H9 (cell line): ENCODE measurements around the gene DPP10. TPM values are rescaled to one million over a fixed set of nuclear protein-coding genes. Genes with fewer than 3 reads are reported as not detected.

Experiments used
- DNase-seq: peaks from one replicate; pipeline ENCODE4 v3.0.0-alpha.2; 2017
- H2AFZ ChIP-seq: one replicate; pipeline ENCODE4 v1.6.1; 2013; ENCODE audit warnings: mild to moderate bottlenecking, low read length, control low read depth, moderate library complexity
- H2AK5ac ChIP-seq: 2 replicates; pipeline ENCODE4 v1.6.1; 2013; ENCODE audit warnings: low read length, control low read depth, mixed read lengths; ENCODE audit not compliant: insufficient read length
- H2BK120ac ChIP-seq: one replicate; pipeline ENCODE4 v1.6.1; 2013; ENCODE audit warnings: low read depth, mild to moderate bottlenecking, low read length, control low read depth, inconsistent platforms; ENCODE audit not compliant: poor library complexity, severe bottlenecking
- H2BK12ac ChIP-seq: 2 replicates; pipeline ENCODE4 v1.6.1; 2013; ENCODE audit warnings: low read length, control low read depth, mixed read lengths, low read depth; ENCODE audit not compliant: insufficient read length
- H2BK15ac ChIP-seq: 2 replicates; pipeline ENCODE4 v1.6.1; 2013; ENCODE audit warnings: low read depth, low read length, control low read depth
- H2BK20ac ChIP-seq: one replicate; pipeline ENCODE4 v1.6.1; 2013; ENCODE audit warnings: low read depth, mild to moderate bottlenecking, low read length, control low read depth, inconsistent platforms; ENCODE audit not compliant: poor library complexity, severe bottlenecking
- H2BK5ac ChIP-seq: 2 replicates; pipeline ENCODE4 v1.6.1; 2013; ENCODE audit warnings: low read length, control low read depth, mixed read lengths; ENCODE audit not compliant: insufficient read length
- H3K14ac ChIP-seq: 2 replicates; pipeline ENCODE4 v1.6.1; 2013; ENCODE audit warnings: low read length, control low read depth; ENCODE audit not compliant: insufficient read depth
- H3K18ac ChIP-seq: 2 replicates; pipeline ENCODE4 v1.6.1; 2013; ENCODE audit warnings: low read depth, mild to moderate bottlenecking, mixed read lengths, low read length, control low read depth; ENCODE audit not compliant: insufficient read length
- H3K23ac ChIP-seq: 2 replicates; pipeline ENCODE4 v1.6.1; 2013; ENCODE audit warnings: low read length, control low read depth, mixed read lengths, low read depth; ENCODE audit not compliant: insufficient read length
- H3K23me2 ChIP-seq: 2 replicates; pipeline ENCODE4 v1.6.1; 2013; ENCODE audit warnings: low read depth, mild to moderate bottlenecking, mixed read lengths, low read length, control low read depth; ENCODE audit not compliant: insufficient read length, poor library complexity, severe bottlenecking
- H3K27ac ChIP-seq: 2 replicates; pipeline ENCODE4 v1.5.1; 2013; ENCODE audit warnings: low read length, control low read depth, mixed read lengths, low read depth; ENCODE audit not compliant: insufficient read length
- H3K27me3 ChIP-seq: 2 replicates; pipeline ENCODE4 v1.6.1; 2013; ENCODE audit warnings: low read length, control low read depth, inconsistent platforms; ENCODE audit not compliant: insufficient read depth
- H3K4ac ChIP-seq: 2 replicates; pipeline ENCODE4 v1.6.1; 2013; ENCODE audit warnings: low read depth, mild to moderate bottlenecking, control low read depth, inconsistent platforms, low read length, moderate library complexity
- H3K4me1 ChIP-seq: 2 replicates; pipeline ENCODE4 v1.6.1; 2013; ENCODE audit warnings: low read length, control low read depth, inconsistent platforms; ENCODE audit not compliant: insufficient read depth
- H3K4me2 ChIP-seq: 2 replicates; pipeline ENCODE4 v1.6.1; 2013; ENCODE audit warnings: low read length, control low read depth, mixed read lengths; ENCODE audit not compliant: insufficient read length, insufficient read depth
- H3K56ac ChIP-seq: 2 replicates; pipeline ENCODE4 v1.6.1; 2013; ENCODE audit warnings: low read depth, mild to moderate bottlenecking, mixed read lengths, low read length, control low read depth; ENCODE audit not compliant: insufficient read length
- H3K79me1 ChIP-seq: 2 replicates; pipeline ENCODE4 v1.6.1; 2013; ENCODE audit warnings: low read depth, mild to moderate bottlenecking, moderate library complexity, low read length, control low read depth, inconsistent platforms; ENCODE audit not compliant: insufficient read depth, poor library complexity, severe bottlenecking
- H3K79me2 ChIP-seq: 2 replicates; pipeline ENCODE4 v1.6.1; 2013; ENCODE audit warnings: low read length, control low read depth, inconsistent platforms; ENCODE audit not compliant: insufficient read depth
- H3K9ac ChIP-seq: 2 replicates; pipeline ENCODE4 v1.6.1; 2013; ENCODE audit warnings: low read length, control low read depth, mixed read lengths; ENCODE audit not compliant: insufficient read length; ENCODE audit errors: extremely low read depth
- H3K9me3 ChIP-seq: one replicate; pipeline ENCODE4 v1.6.1; 2013; ENCODE audit warnings: low read depth, low read length, inconsistent platforms; ENCODE audit not compliant: control insufficient read depth
- H3T11ph ChIP-seq: one replicate; pipeline ENCODE4 v1.6.1; 2013; ENCODE audit warnings: mild to moderate bottlenecking, low read length, control low read depth, inconsistent platforms
- H4K20me1 ChIP-seq: one replicate; pipeline ENCODE4 v1.6.1; 2013; ENCODE audit not compliant: control insufficient read depth, insufficient read length, insufficient read depth
- H4K5ac ChIP-seq: 2 replicates; pipeline ENCODE4 v1.6.1; 2013; ENCODE audit warnings: low read depth, mild to moderate bottlenecking, mixed read lengths, low read length, control low read depth; ENCODE audit not compliant: insufficient read length
- H4K8ac ChIP-seq: replicated peaks from 2 replicates; pipeline ENCODE4 v1.6.1; 2013; ENCODE audit warnings: low read length, control low read depth, mixed read lengths, low read depth; ENCODE audit not compliant: insufficient read length
- H4K91ac ChIP-seq: 2 replicates; pipeline ENCODE4 v1.6.1; 2013; ENCODE audit warnings: low read depth, mild to moderate bottlenecking, moderate library complexity, mixed read lengths, low read length, control low read depth; ENCODE audit not compliant: insufficient read length
- H3K27ac Mint-ChIP-seq, 3 experiments: 2 replicates in 2 of 3; 3 replicates in 1 of 3; pipeline ENCODE4 v1.8.0; 2020 to 2021; ENCODE audit warnings: mixed read lengths in 3 of 3, mild to moderate bottlenecking in 1 of 3, moderate library complexity in 1 of 3
- H3K27me3 Mint-ChIP-seq: 2 replicates; pipeline ENCODE4 v1.8.0; 2021; ENCODE audit warnings: low read depth, mild to moderate bottlenecking, moderate library complexity, mixed read lengths
- H3K36me3 Mint-ChIP-seq, 3 experiments: 2 replicates in 2 of 3; 3 replicates in 1 of 3; pipeline ENCODE4 v1.8.0; 2020 to 2021; ENCODE audit warnings: low read depth in 3 of 3, mixed read lengths in 3 of 3; ENCODE audit not compliant: insufficient read depth in 1 of 3
- H3K4me1 Mint-ChIP-seq, 2 experiments: 2 replicates each; pipeline ENCODE4 v1.8.0; 2020; ENCODE audit warnings: mixed read lengths in 2 of 2
- H3K4me3 Mint-ChIP-seq, 2 experiments: 2 replicates in 1 of 2; 3 replicates in 1 of 2; pipeline ENCODE4 v1.8.0; 2020 to 2021; ENCODE audit warnings: mild to moderate bottlenecking in 2 of 2, mixed read lengths in 2 of 2, moderate library complexity in 1 of 2
- H3K9me3 Mint-ChIP-seq, 2 experiments: 2 replicates in 1 of 2; 3 replicates in 1 of 2; pipeline ENCODE4 v1.8.0; 2020; ENCODE audit warnings: mild to moderate bottlenecking in 2 of 2, mixed read lengths in 2 of 2, moderate library complexity in 1 of 2
- WGBS: extraction: QIAGEN DNeasy Blood & Tissue Kit; methylation state at CpG from one replicate; pipeline ENCODE4 v1.1.7; 2013; ENCODE audit warnings: missing lambda C conversion rate, low lambda C conversion rate, mixed read lengths; ENCODE audit not compliant: insufficient read length; ENCODE audit errors: extremely low coverage; 5-methylcytosine and 5-hydroxymethylcytosine counted together
- total RNA-seq: library from RNA; stranded (reverse); gene quantifications from 2 replicates; pipeline ENCODE4 v1.2.1, GENCODE V29; 2021
- TF ChIP-seq, protein P1 (sequence below): fragments of 200-600 bp; sonication (generic); conservative IDR thresholded peaks from 3 replicates; pipeline ENCODE4 v1.8.0; 2021; ENCODE audit warnings: antibody characterized with exemption, mild to moderate bottlenecking

The DPP10 gene
- total RNA-seq, 1 experiment from 2014 or later: 11.3 TPM

- no peak overlapping the region for H3K23ac ChIP-seq
- no peaks in the 10 kb centered on the region; the same call in 1 of the 2 replicates for H3K4me1 ChIP-seq
- DNase-seq: no peak
- H2BK120ac ChIP-seq: no peak overlapping the region
- H2AK5ac ChIP-seq: no peak overlapping the region
- H3K27ac Mint-ChIP-seq: no peak overlapping the region
- H3K36me3 Mint-ChIP-seq: peaks cover 0 to 1% (median 0%) of the 10 kb centered on the region in 3 experiments; a peak in 1 of 7 replicates
- H4K91ac ChIP-seq: no peak overlapping the region
- H2BK15ac ChIP-seq: no peak overlapping the region
- H3K9ac ChIP-seq: no peak overlapping the region
- H4K5ac ChIP-seq: no peak overlapping the region
- WGBS: no CpG with 5 or more reads among the region's 3 CpGs
- H3K79me2 ChIP-seq: no peaks in the 10 kb centered on the region
- no peaks in the 10 kb centered on the region for H3K9me3 ChIP-seq
- H2BK20ac ChIP-seq: no peak overlapping the region
- no peaks in the 10 kb centered on the region for H3K27me3 Mint-ChIP-seq
- no peaks in the 10 kb centered on the region for H3K23me2 ChIP-seq
- H3K4me1 Mint-ChIP-seq: peaks cover 11 to 12% of the 10 kb centered on the region in 2 experiments
- no peak overlapping the region for H3K4me3 Mint-ChIP-seq
- H3K79me1 ChIP-seq: no peaks in the 10 kb centered on the region
- H4K8ac ChIP-seq: no peak overlapping the region
- H3K27me3 ChIP-seq: no peaks in the 10 kb centered on the region
- H2AFZ ChIP-seq: no peak overlapping the region
- H2BK5ac ChIP-seq: no peak overlapping the region
- no peak overlapping the region for H3K27ac ChIP-seq
- H3K4me2 ChIP-seq: no peak overlapping the region
- no peak overlapping the region for H3T11ph ChIP-seq
- H4K20me1 ChIP-seq: no peaks in the 10 kb centered on the region
- H3K56ac ChIP-seq: no peak overlapping the region
- H3K18ac ChIP-seq: no peak overlapping the region
- no peak overlapping the region for H3K4ac ChIP-seq
- TF ChIP-seq, protein P1, sequence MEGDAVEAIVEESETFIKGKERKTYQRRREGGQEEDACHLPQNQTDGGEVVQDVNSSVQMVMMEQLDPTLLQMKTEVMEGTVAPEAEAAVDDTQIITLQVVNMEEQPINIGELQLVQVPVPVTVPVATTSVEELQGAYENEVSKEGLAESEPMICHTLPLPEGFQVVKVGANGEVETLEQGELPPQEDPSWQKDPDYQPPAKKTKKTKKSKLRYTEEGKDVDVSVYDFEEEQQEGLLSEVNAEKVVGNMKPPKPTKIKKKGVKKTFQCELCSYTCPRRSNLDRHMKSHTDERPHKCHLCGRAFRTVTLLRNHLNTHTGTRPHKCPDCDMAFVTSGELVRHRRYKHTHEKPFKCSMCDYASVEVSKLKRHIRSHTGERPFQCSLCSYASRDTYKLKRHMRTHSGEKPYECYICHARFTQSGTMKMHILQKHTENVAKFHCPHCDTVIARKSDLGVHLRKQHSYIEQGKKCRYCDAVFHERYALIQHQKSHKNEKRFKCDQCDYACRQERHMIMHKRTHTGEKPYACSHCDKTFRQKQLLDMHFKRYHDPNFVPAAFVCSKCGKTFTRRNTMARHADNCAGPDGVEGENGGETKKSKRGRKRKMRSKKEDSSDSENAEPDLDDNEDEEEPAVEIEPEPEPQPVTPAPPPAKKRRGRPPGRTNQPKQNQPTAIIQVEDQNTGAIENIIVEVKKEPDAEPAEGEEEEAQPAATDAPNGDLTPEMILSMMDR: no peak
- H2BK12ac ChIP-seq: no peak overlapping the region
- no peak overlapping the region for H3K14ac ChIP-seq
- no peaks in the 10 kb centered on the region for H3K9me3 Mint-ChIP-seq
Measured at GRCh38 chr2:115520727-115521126, 1078.3 kb downstream of the DPP10 start.
